Adipose tissue (tissue), 3 donors: ENCODE results near the gene CDK5RAP2. TPM values are rescaled to one million over a fixed set of nuclear protein-coding genes. Genes with fewer than 3 reads are reported as not detected.
"Not testable (repeated sequence)": the region's sequence is repeated elsewhere in the genome, so short reads cannot be mapped to it uniquely, and the experiment has no call there.

Source experiments
- H3K27ac ChIP-seq: one replicate; pipeline ENCODE4 v1.5.1; 2013; ENCODE audit warnings: low read depth, low read length
- WGBS, 3 donors: extraction: QIAGEN DNeasy Blood & Tissue Kit; methylation state at CpG; one replicate each; pipeline ENCODE4 v1.1.7; 2013; 5-methylcytosine and 5-hydroxymethylcytosine counted together
- polyA plus RNA-seq, 3 donors: library from polyadenylated mRNA; stranded (reverse); fragments of 200-250 nt; gene quantifications; one replicate each; pipeline ENCODE4 v1.2.3, GENCODE V29; 2013
- donor health status: healthy with polysubstance abuse.
- donor health status: Bipolar disorder and iron deficiency.
- donor health status: healthy.

The CDK5RAP2 gene
- polyA plus RNA-seq, 3 donors: 9.3 to 38.8 (median 15.6) TPM

GRCh38 chr9:120557205-120557604, 22.8 kb downstream of the CDK5RAP2 start:
- 43 to 47% (median 46%) methylated on average over 2 of the region's 2 CpGs for WGBS, 3 donors

GRCh38 chr9:120556775-120557174, 23.2 kb downstream of the CDK5RAP2 start:
- WGBS, 3 donors: 80 to 91% (median 86%) methylated on average over 3 of the region's 3 CpGs
- H3K27ac ChIP-seq: no peak overlapping the region

More at GRCh38 chr9:120557205-120557604, 22.8 kb downstream of the CDK5RAP2 start:
- H3K27ac ChIP-seq: no peak overlapping the region

- H3K27ac ChIP-seq: no peak overlapping the region
- WGBS, 3 donors: 60 to 88% (median 68%) methylated on average over 4 of the region's 4 CpGs
Measured at GRCh38 chr9:120555839-120556238, 24.1 kb downstream of the CDK5RAP2 start.

GRCh38 chr9:120552210-120552704, 27.7 kb downstream of the CDK5RAP2 start:
- H3K27ac ChIP-seq: not testable (repeated sequence)

GRCh38 chr9:120545701-120546550, 34.0 kb downstream of the CDK5RAP2 start:
- no peak overlapping the region for H3K27ac ChIP-seq
- WGBS, 3 donors: 88 to 91% (median 91%) methylated on average over 6 of the region's 6 CpGs

More at GRCh38 chr9:120552210-120552704, 27.7 kb downstream of the CDK5RAP2 start:
- 97 to 98% (median 97%) methylated on average over 6 of the region's 7 CpGs for WGBS, 3 donors

GRCh38 chr9:120544441-120544840, 35.5 kb downstream of the CDK5RAP2 start:
- no peak overlapping the region for H3K27ac ChIP-seq
- WGBS, 3 donors: 89 to 96% (median 93%) methylated on average over 1 of the region's 1 CpG

GRCh38 chr9:120542701-120543490, 37.1 kb downstream of the CDK5RAP2 start:
- 92 to 94% (median 94%) methylated on average over 7 of the region's 7 CpGs for WGBS, 3 donors
- H3K27ac ChIP-seq: no peak overlapping the region

GRCh38 chr9:120541921-120542320, 38.0 kb downstream of the CDK5RAP2 start:
- 87 to 96% (median 90%) methylated on average over 2 of the region's 2 CpGs for WGBS, 3 donors
- H3K27ac ChIP-seq: no peak overlapping the region

GRCh38 chr9:120539951-120540350, 40.0 kb downstream of the CDK5RAP2 start:
- no peak overlapping the region for H3K27ac ChIP-seq
- WGBS, 3 donors: 89 to 96% (median 95%) methylated on average over 9 of the region's 9 CpGs

GRCh38 chr9:120538339-120538738, 41.6 kb downstream of the CDK5RAP2 start:
- 66 to 77% (median 72%) methylated on average over 3 of the region's 3 CpGs for WGBS, 3 donors
- no peak overlapping the region for H3K27ac ChIP-seq

GRCh38 chr9:120536949-120537640, 42.9 kb downstream of the CDK5RAP2 start:
- 83 to 89% (median 84%) methylated on average over 5 of the region's 5 CpGs for WGBS, 3 donors

GRCh38 chr9:120536094-120536493, 43.9 kb downstream of the CDK5RAP2 start:
- WGBS, 3 donors: 77 to 94% (median 87%) methylated on average over 6 of the region's 6 CpGs
- no peak overlapping the region for H3K27ac ChIP-seq

More at GRCh38 chr9:120536949-120537640, 42.9 kb downstream of the CDK5RAP2 start:
- no peak overlapping the region for H3K27ac ChIP-seq

- no peak overlapping the region for H3K27ac ChIP-seq
- 74 to 86% (median 82%) methylated on average over 2 of the region's 2 CpGs for WGBS, 3 donors
Measured at GRCh38 chr9:120534266-120534665, 45.7 kb downstream of the CDK5RAP2 start.

- 93 to 94% (median 93%) methylated on average over 10 of the region's 10 CpGs for WGBS, 3 donors
- H3K27ac ChIP-seq: no peak overlapping the region
Measured at GRCh38 chr9:120532891-120533290, 47.1 kb downstream of the CDK5RAP2 start.

GRCh38 chr9:120532475-120532874, 47.5 kb downstream of the CDK5RAP2 start:
- WGBS, 3 donors: 77 to 92% (median 78%) methylated on average over 6 of the region's 6 CpGs
- H3K27ac ChIP-seq: no peak overlapping the region

GRCh38 chr9:120531683-120532300, 48.2 kb downstream of the CDK5RAP2 start:
- no peak overlapping the region for H3K27ac ChIP-seq
- 77 to 98% (median 88%) methylated on average over 2 of the region's 2 CpGs for WGBS, 3 donors

- 63 to 93% (median 85%) methylated on average over 6 of the region's 6 CpGs for WGBS, 3 donors
- not testable (repeated sequence) for H3K27ac ChIP-seq
Measured at GRCh38 chr9:120530220-120530832, 49.6 kb downstream of the CDK5RAP2 start.

- H3K27ac ChIP-seq: no peak overlapping the region
- WGBS, 3 donors: 76 to 89% (median 89%) methylated on average over 7 of the region's 7 CpGs
Measured at GRCh38 chr9:120528829-120529228, 51.1 kb downstream of the CDK5RAP2 start.
